ENCODE measurements around the gene PRPS2. TPM values are rescaled to one million over a fixed set of nuclear protein-coding genes. Genes with fewer than 3 reads are reported as not detected.

Gene PRPS2
- total RNA-seq, 3 donors from 2014 or later, result 25.0 to 54.4 (median 25.9) TPM

DNA sequence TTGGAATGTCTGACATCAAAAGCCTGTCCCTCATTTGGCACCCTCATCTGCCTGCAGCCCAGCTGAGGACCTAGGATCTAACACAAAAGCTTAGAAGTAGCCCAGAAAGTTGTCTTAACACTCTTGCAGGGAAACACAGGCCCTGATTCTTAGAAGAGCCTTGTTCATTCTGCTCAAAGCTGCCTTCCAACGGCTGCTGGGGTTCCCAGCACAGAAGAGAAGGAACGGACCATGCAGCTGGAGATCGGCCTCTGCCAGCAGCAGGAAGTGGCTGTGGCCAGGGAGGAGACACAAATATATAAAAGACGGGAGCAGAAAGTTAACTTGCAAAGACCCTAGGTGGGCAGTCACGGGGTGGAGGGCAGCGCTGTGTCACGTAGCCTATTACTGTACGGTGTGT is 20.4 kb downstream of the PRPS2 start:
- no peaks in the 10 kb centered on the region for H3K36me3 ChIP-seq
- TF ChIP-seq, protein P1, sequence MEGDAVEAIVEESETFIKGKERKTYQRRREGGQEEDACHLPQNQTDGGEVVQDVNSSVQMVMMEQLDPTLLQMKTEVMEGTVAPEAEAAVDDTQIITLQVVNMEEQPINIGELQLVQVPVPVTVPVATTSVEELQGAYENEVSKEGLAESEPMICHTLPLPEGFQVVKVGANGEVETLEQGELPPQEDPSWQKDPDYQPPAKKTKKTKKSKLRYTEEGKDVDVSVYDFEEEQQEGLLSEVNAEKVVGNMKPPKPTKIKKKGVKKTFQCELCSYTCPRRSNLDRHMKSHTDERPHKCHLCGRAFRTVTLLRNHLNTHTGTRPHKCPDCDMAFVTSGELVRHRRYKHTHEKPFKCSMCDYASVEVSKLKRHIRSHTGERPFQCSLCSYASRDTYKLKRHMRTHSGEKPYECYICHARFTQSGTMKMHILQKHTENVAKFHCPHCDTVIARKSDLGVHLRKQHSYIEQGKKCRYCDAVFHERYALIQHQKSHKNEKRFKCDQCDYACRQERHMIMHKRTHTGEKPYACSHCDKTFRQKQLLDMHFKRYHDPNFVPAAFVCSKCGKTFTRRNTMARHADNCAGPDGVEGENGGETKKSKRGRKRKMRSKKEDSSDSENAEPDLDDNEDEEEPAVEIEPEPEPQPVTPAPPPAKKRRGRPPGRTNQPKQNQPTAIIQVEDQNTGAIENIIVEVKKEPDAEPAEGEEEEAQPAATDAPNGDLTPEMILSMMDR (IDR thresholded peaks at IDR 0.05), result no peak
- TF ChIP-seq POLR2AphosphoS5 (IDR thresholded peaks at IDR 0.05) (no peak), POLR2A (IDR thresholded peaks at IDR 0.05) (no peak)
- H3K27ac ChIP-seq, result no peak overlapping the region
- H3K4me1 ChIP-seq, result no peaks in the 10 kb centered on the region
- peaks cover 0 to 12% of the 10 kb centered on the region in 2 donors for H3K27me3 ChIP-seq
- H3K4me3 ChIP-seq, result no peak overlapping the region
- no peak for DNase-seq (ENCODE audit: low spot score in 2 of 2)
- intact Hi-C loops (cut with DNase I; ENCODE audit: low total_unique reads), result no loop called here
- H3K9me3 ChIP-seq, result no peaks in the 10 kb centered on the region

DNA sequence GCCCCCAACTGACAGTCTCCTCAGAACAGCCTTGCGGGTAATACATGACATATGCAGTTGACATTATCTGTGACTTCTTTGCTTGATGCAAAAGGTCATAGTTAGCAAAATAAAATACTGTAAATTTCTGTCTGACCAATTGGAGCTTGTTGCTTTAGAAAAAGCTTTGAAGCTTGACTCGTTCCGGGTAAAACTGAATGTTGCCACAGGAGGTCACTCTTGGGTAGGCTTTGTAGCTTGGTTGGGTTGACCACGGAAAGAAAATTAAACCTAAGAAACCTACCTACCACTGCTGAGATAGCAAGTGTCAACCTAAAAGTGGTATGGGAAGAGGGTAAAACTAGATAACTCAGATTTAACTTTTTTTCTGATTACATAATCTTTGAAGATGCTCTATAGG is 23.2 kb downstream of the PRPS2 start:
- no peak overlapping the region for H3K4me3 ChIP-seq
- no peaks in the 10 kb centered on the region for H3K36me3 ChIP-seq
- peaks cover 0 to 19% of the 10 kb centered on the region in 2 donors for H3K27me3 ChIP-seq
- no peaks in the 10 kb centered on the region for H3K4me1 ChIP-seq
- H3K9me3 ChIP-seq, result no peaks in the 10 kb centered on the region
- intact Hi-C loops (cut with DNase I; ENCODE audit: low total_unique reads), result no loop called here
- TF ChIP-seq POLR2A (IDR thresholded peaks at IDR 0.05) (no peak), POLR2AphosphoS5 (IDR thresholded peaks at IDR 0.05) (no peak)
- TF ChIP-seq, protein P1 (IDR thresholded peaks at IDR 0.05), result peak in 2 of 3 donors; percentile 23 to 38
- H3K27ac ChIP-seq, result no peak overlapping the region
- no peak for DNase-seq (ENCODE audit: low spot score in 2 of 2)

DNA sequence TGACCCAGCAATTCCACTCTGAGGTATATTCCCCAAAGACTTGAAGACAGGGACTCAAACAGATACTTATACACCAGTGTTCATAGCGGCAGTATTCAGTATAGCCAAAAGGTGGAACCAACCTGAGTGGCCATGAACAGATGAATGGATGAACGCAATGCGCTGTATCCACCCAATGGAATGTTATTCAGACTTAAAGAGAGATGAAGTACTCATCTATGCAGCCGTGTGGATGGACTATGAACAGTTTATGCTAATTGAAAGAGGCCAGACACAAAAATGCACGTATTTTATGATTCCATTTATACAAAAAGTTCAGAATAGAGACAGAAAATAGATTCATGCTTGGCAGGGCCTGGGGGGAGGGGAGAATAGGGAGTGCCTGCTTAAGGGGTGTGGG is 26.3 kb downstream of the PRPS2 start:
- H3K27me3 ChIP-seq, result peaks cover 0 to 19% of the 10 kb centered on the region in 2 donors
- H3K4me3 ChIP-seq, result no peak overlapping the region
- no peak overlapping the region for H3K27ac ChIP-seq
- H3K9me3 ChIP-seq, result no peaks in the 10 kb centered on the region
- H3K4me1 ChIP-seq, result no peaks in the 10 kb centered on the region
- intact Hi-C loops (cut with DNase I; ENCODE audit: low total_unique reads), result loop anchor here (5.0 kb wide), 1 partner anchor 1115 kb away; no protein-coding TSS in a partner anchor
- TF ChIP-seq POLR2A (IDR thresholded peaks at IDR 0.05) (no peak), POLR2AphosphoS5 (IDR thresholded peaks at IDR 0.05) (no peak)
- TF ChIP-seq, protein P1 (IDR thresholded peaks at IDR 0.05), result no peak
- no peak for DNase-seq (ENCODE audit: low spot score in 2 of 2)
- no peaks in the 10 kb centered on the region for H3K36me3 ChIP-seq

DNA sequence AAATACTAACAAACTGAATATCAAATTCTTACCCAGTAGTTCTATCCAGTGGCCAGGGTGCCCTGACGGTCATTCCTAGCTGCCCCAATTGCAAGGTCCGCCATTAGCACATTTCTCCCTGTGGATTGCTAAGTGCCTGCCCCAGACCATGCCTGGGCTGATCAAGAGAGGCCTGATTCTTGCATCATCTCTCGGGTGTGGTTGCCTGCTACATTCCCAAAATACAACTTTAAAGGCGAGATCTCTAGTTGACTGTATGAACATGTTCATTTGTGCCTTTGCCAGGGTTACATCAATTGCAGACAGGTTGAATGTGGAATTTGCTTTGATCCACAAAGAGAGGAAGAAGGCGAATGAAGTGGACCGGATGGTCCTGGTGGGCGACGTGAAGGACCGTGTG is 28.0 kb downstream of the PRPS2 start:
- intact Hi-C loops (cut with DNase I; ENCODE audit: low total_unique reads), result loop anchor here (5.0 kb wide), 1 partner anchor 1117 kb away; no protein-coding TSS in a partner anchor
- DNase-seq (ENCODE audit: low spot score in 2 of 2), result no peak
- no peak overlapping the region for H3K27ac ChIP-seq
- no peak overlapping the region for H3K4me3 ChIP-seq
- H3K9me3 ChIP-seq, result no peaks in the 10 kb centered on the region
- no peak for TF ChIP-seq POLR2AphosphoS5 (IDR thresholded peaks at IDR 0.05)
- TF ChIP-seq, protein P1 (IDR thresholded peaks at IDR 0.05), result no peak
- TF ChIP-seq POLR2A (IDR thresholded peaks at IDR 0.05), result no peak
- H3K4me1 ChIP-seq, result no peaks in the 10 kb centered on the region
- H3K27me3 ChIP-seq, result peaks cover 0 to 18% of the 10 kb centered on the region in 2 donors
- H3K36me3 ChIP-seq, result no peaks in the 10 kb centered on the region

DNA sequence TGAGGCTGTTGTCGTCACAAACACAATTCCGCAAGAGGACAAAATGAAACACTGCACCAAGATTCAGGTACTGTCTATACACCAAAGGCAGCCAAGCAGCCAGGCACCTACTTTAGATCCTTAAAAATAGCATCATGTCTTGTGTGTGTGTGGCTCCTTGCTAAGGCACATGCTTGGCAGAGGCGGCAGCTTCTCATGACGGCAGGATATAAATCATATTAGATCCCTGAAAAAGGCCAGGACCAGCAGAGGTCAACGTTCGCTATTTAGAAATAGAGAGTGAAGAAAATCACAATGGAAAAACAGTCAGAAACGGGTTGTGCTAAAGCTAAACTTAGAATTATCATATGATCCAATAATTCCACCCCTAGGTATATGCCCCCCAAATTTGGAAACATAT is 29.5 kb downstream of the PRPS2 start:
- Histone ChIP-seq H3K9me3 (no peaks in the 10 kb centered on the region), H3K4me1 (no peaks in the 10 kb centered on the region), H3K36me3 (no peaks in the 10 kb centered on the region), H3K4me3 (no peak overlapping the region), H3K27me3 (peaks cover 0 to 26% of the 10 kb centered on the region in 2 donors), H3K27ac (no peak overlapping the region)
- intact Hi-C loops (cut with DNase I; ENCODE audit: low total_unique reads), result no loop called here
- DNase-seq (ENCODE audit: low spot score in 2 of 2), result no peak
- TF ChIP-seq POLR2A (IDR thresholded peaks at IDR 0.05) (no peak), POLR2AphosphoS5 (IDR thresholded peaks at IDR 0.05) (no peak)
- TF ChIP-seq, protein P1 (IDR thresholded peaks at IDR 0.05), result no peak

All from breast epithelium (tissue), 4 donors.